HUES6 (cell line): ENCODE measurements around the gene LRR1.
"Not testable (repeated sequence)": the region's sequence is repeated elsewhere in the genome, so short reads cannot be mapped to it uniquely, and the experiment has no call there.

Source experiments
- H3K27ac ChIP-seq: 2 replicates; pipeline ENCODE4 v1.7.0; 2013; ENCODE audit warnings: low read depth, mild to moderate bottlenecking, low read length, inconsistent platforms
- H3K27me3 ChIP-seq: 2 replicates; pipeline ENCODE4 v1.6.1; 2013; ENCODE audit warnings: low read length; ENCODE audit not compliant: control insufficient read depth, insufficient read depth
- H3K36me3 ChIP-seq: 2 replicates; pipeline ENCODE4 v1.6.1; 2013; ENCODE audit warnings: low read length; ENCODE audit not compliant: control insufficient read depth, insufficient read depth
- H3K4me1 ChIP-seq: 2 replicates; pipeline ENCODE4 v1.6.1; 2013; ENCODE audit warnings: low read length; ENCODE audit not compliant: control insufficient read depth, insufficient read depth
- H3K4me3 ChIP-seq: 2 replicates; pipeline ENCODE4 v1.5.1; 2013; ENCODE audit warnings: low read depth, low read length
- H3K9ac ChIP-seq: one replicate; pipeline ENCODE4 v1.6.1; 2013; ENCODE audit warnings: mild to moderate bottlenecking, low read length
- H3K9me3 ChIP-seq: 2 replicates; pipeline ENCODE4 v1.6.1; 2013; ENCODE audit warnings: low read depth, low read length; ENCODE audit not compliant: control insufficient read depth, insufficient read depth

LRR1 gene

GRCh38 chr14:49574038-49574437 lies 24.7 kb upstream of the LRR1 start:
- Histone ChIP-seq H3K4me1 (no peaks in the 10 kb centered on the region), H3K4me3 (no peak overlapping the region), H3K9me3 (0 out of 2 replicates have a peak, but pooled peaks cover 4% of the 10 kb centered on the region), H3K27me3 (no peaks in the 10 kb centered on the region), H3K27ac (no peak overlapping the region), H3K36me3 (peaks cover 47% of the 10 kb centered on the region), H3K9ac (no peak overlapping the region)

DNA sequence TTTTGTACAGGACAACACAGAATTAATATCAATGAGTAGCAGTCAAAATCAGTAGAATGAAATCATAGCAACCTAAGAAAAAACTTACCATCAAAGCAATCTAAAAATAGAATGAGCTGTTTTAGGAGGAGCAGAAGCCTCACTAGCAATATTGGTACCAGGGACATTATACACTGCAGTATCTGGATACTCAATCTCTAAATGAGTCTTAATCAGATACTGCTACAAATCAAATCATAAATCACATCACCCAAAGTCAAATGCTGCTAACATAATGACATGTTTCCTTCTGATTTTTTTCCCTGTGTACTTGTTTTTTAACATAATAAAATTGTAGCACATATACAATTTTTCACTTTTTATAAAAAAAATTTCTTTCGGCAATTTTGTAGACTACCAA lies 20.6 kb upstream of the LRR1 start:
- H3K36me3 ChIP-seq: peaks cover 53% of the 10 kb centered on the region
- H3K27ac ChIP-seq: no peak overlapping the region
- no peaks in the 10 kb centered on the region for H3K27me3 ChIP-seq
- no peak overlapping the region for H3K4me3 ChIP-seq
- no peak overlapping the region for H3K9ac ChIP-seq
- no peaks in the 10 kb centered on the region for H3K9me3 ChIP-seq
- no peaks in the 10 kb centered on the region for H3K4me1 ChIP-seq

GRCh38 chr14:49579841-49580240 lies 18.9 kb upstream of the LRR1 start:
- H3K36me3 ChIP-seq: peaks cover 60% of the 10 kb centered on the region
- H3K4me1 ChIP-seq: peaks cover 9% of the 10 kb centered on the region; the same call in 1 of the 2 replicates
- no peak overlapping the region for H3K27ac ChIP-seq
- no peaks in the 10 kb centered on the region for H3K27me3 ChIP-seq
- H3K9ac ChIP-seq: no peak overlapping the region
- H3K9me3 ChIP-seq: no peaks in the 10 kb centered on the region
- H3K4me3 ChIP-seq: no peak overlapping the region

GRCh38 chr14:49581209-49582112 lies 17.3 kb upstream of the LRR1 start:
- Histone ChIP-seq H3K27me3 (no peaks in the 10 kb centered on the region), H3K36me3 (peaks cover 57% of the 10 kb centered on the region), H3K4me1 (peaks cover 9% of the 10 kb centered on the region; the same call in 1 of the 2 replicates), H3K27ac (no peak overlapping the region), H3K9ac (peak overlapping the region; percentile 3), H3K9me3 (no peaks in the 10 kb centered on the region), H3K4me3 (no peak overlapping the region)

DNA sequence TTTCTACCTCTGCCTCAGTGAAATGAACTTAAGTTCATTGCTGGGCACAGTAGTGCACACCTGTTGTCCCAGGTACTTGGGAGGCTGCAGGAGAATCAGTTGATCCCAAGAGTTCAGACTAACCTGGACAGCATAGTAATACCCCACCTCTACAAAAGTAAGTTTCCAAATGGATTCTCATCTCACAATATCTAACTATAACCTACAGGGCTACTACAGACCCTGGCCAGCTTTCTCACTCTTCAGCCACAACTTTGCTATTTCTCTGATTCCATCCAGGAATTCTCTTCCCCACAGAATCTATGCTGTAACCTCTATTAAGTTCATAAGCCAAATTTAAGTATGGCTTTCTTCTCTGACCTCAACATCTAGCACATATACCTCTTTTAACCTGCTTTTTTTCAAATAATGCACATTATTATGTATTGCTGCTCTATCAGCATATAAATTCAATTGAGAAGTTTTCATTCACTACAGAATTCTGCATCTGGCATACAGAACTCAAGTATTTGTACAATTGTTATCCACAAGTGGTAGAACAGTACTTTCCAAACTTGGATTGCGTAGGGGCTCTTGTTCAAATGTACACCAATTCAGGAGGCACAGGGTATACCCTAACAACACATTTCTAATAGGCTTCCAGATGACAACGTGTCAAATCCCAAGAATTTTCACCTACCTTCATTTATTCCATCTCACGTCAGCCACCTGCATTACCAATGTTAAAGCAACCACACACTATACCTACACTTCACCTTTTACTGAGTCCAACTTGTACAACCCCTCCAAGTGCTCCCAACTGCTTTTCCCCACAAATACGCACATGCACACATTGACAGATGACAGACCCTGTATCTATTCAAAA lies 16.4 kb upstream of the LRR1 start:
- Histone ChIP-seq H3K4me1 (peaks cover 9% of the 10 kb centered on the region; the same call in 1 of the 2 replicates), H3K9ac (no peak overlapping the region), H3K4me3 (no peak overlapping the region), H3K27me3 (no peaks in the 10 kb centered on the region), H3K27ac (no peak overlapping the region), H3K36me3 (peaks cover 49% of the 10 kb centered on the region), H3K9me3 (no peaks in the 10 kb centered on the region)

DNA sequence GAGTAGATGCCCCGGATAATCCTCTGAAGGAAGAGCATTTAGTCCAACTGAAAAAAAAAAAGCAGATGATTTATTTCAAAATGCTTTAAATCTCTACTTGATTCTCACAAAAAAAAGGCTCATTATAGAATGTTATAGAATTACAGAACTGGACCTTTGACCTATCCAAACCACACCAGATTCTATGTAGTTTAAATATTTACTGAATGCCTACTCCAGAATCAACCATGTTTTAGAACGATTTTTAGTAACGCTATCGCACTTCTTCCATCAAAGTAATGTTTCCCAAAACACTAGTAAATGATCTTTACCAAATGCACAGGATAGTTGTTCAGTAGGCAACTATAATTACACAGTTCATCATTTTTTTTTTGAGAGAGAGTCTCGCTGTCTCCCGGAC lies 15.1 kb upstream of the LRR1 start:
- Histone ChIP-seq H3K27ac (0 out of 2 replicates have a peak overlapping the region, but pooled peaks have one; percentile 56), H3K9ac (peak overlapping the region; percentile 99), H3K36me3 (peaks cover 43% of the 10 kb centered on the region), H3K4me1 (peaks cover 9% of the 10 kb centered on the region; the same call in 1 of the 2 replicates), H3K9me3 (no peaks in the 10 kb centered on the region), H3K4me3 (peak overlapping the region; percentile 87), H3K27me3 (no peaks in the 10 kb centered on the region)

DNA sequence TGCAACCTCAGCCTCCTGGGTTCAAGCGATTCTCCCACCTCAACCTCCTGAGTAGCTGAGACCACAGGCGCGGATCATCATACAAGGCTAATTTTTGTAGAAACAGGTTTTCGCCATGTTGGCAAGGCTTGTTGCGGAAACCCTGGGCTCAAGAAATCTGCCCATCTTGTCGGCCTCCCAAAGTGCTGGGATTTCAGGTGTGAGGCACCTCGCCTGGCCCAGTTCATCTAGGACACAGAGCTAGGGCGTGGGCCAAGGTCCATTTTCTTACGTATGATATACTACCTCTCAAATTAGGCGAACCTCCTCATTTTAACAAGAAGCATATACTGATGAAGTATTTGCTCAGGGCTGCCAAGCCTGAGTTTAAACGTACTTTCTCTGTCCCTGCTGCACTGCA lies 14.7 kb upstream of the LRR1 start:
- no peaks in the 10 kb centered on the region for H3K9me3 ChIP-seq
- H3K27ac ChIP-seq: peak overlapping the region; percentile 56; the same call in 1 of the 2 replicates
- peaks cover 9% of the 10 kb centered on the region; the same call in 1 of the 2 replicates for H3K4me1 ChIP-seq
- peak overlapping the region; percentile 87 for H3K4me3 ChIP-seq
- H3K9ac ChIP-seq: peak overlapping the region; percentile 99
- H3K27me3 ChIP-seq: no peaks in the 10 kb centered on the region
- H3K36me3 ChIP-seq: peaks cover 43% of the 10 kb centered on the region

GRCh38 chr14:49584981-49585640 lies 13.6 kb upstream of the LRR1 start:
- Histone ChIP-seq H3K9ac (peak overlapping the region; percentile 99), H3K4me3 (peak overlapping the region; percentile 87), H3K27ac (peak overlapping the region; percentile 95), H3K36me3 (peaks cover 41% of the 10 kb centered on the region)
- H3K4me1 ChIP-seq, H3K9me3 ChIP-seq, H3K27me3 ChIP-seq: not testable (repeated sequence)

GRCh38 chr14:49585803-49586672 lies 12.7 kb upstream of the LRR1 start, which contains the start of gene RPS29:
RPS29 (minus strand) TSS chr14:49586380; CDS start chr14:49586346, 34 bp downstream.
- H3K27me3 ChIP-seq: no peaks in the 10 kb centered on the region
- H3K9me3 ChIP-seq: no peaks in the 10 kb centered on the region
- H3K27ac ChIP-seq: peak within 1 kb of the TSS; percentile 95
- peaks cover 39% of the 10 kb centered on the region for H3K36me3 ChIP-seq
- H3K4me1 ChIP-seq: peaks cover 9% of the 10 kb centered on the region; the same call in 1 of the 2 replicates
- H3K9ac ChIP-seq: peak within 1 kb of the TSS; percentile 99
- peak within 1 kb of the TSS; percentile 87 for H3K4me3 ChIP-seq
